HCEC 1CT (cell line): Measurements from ENCODE around the gene MIOS.
"Not testable (repeated sequence)": the region's sequence is repeated elsewhere in the genome, so short reads cannot be mapped to it uniquely, and the experiment has no call there.

Source experiments
- DNase-seq: peaks from one replicate; pipeline ENCODE4 v3.0.0-alpha.2; 2017

MIOS gene

DNA sequence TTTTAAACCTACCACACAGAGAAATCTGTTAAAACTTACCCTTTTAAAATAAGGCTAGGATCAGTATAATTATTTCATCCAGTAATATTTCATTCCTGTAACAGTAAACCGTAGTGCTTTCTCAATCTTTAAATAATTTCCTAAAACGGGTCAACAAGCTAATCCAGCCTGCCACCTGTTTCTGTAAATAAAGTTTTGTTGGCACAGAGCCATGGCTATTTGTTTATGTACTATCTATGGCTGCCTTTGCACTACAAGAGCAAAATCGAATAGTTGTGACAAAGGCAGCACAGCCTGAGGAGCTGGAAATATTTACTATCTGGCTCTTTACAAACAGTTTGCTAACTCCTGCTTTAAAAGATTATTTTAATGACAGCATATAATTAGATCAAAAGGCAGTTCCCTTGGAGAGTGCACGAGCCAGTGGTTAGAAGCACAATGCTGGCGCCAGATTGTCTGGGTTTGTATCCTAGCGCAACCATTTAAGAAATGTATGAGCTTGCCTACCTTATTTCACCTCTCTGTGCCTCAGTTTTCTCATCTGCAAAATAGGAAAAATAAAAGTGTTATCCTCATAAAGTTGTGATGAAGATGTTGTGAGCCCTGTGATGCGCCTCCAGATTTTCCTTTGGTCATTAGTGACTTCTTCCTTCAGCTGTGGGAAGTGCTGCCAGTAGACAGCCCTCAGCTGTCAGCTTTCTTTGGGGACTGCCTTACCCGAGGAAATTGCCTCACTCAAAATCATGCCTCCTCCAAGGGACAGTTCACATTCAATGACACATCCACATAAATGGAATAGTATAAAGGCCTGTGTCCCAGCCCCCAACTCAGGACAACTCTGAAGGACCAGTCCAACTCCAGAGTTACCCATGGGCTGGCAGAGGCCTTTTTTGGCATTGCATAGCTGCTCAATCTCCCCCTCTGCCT lies 11.8 kb upstream of the MIOS start:
- no peak for DNase-seq

DNA sequence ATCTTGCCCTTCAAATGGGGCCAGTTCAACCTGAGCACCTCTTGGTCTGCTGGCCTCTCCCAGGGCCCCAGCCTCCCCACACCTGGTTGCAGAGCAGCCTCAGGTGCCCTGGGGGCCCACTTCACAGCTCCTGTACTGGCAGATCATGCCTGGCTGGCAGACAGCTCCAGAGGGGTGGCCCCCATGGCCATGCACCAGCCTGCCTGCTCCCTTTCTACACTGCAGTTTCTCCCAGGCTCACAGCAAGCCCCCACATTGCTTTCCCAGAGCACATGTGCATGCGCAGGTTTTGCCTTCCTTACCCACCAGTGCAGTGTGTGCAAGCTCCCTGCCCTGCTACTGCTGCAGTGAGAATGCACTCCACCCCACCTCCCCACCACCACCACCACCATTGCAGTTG lies 9.8 kb upstream of the MIOS start:
- no peak for DNase-seq

DNA sequence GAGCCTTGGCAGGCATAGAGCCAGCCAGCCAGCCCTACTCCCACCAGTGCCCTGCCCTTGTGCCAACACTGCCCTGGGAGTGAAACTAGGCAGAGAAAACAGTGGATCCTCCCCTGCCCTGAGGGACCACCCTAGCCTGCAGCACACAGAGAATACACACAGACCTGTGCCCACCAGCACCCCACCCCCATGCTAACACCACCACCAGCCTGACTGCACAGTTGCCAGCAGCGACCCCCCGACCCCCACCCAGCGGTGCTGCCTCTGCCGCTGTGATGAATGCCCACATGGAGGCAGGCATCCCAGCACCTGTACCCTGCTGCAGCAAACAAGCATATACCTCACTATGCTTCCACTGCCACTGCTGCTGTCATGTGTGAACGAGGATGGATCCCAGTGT lies 9.4 kb upstream of the MIOS start:
- no peak for DNase-seq

DNA sequence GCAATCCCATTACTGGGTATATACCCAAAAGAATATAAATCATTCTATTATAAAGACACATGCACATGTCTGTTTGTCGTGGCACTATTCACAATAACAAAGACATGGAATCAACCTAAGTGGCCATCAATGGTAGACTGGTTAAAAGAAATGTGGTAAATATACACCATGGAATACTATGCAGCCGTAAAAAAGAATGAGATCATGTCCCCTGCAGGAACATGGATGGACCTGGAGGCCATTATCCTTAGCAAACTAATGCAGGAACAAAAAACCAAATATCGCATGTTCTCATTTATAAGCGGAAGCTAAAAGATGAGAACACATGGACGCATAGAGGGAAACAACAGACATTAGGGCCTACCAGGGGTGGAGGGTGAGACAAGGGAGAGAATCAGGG lies 5.1 kb upstream of the MIOS start:
- not testable (repeated sequence) for DNase-seq

DNA sequence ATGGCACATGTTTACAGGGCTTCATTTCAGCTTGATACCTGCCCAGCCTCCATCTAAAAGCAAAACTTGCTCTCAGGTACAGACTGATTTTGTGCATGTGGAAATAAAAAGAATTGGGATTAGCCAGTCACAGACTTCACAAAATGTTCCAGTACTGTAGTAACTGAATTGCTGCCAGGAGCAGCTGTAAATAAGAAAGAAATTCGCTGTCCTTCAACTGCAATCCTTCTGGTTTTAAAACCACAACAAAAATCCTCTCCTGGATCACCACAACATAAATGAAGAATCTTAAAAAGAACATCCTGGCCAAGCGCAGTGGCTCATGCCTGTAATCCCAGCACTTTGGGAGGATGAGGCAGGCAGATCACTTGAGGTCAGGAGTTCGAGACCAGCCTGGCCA lies 3.9 kb upstream of the MIOS start:
- no peak for DNase-seq

DNA sequence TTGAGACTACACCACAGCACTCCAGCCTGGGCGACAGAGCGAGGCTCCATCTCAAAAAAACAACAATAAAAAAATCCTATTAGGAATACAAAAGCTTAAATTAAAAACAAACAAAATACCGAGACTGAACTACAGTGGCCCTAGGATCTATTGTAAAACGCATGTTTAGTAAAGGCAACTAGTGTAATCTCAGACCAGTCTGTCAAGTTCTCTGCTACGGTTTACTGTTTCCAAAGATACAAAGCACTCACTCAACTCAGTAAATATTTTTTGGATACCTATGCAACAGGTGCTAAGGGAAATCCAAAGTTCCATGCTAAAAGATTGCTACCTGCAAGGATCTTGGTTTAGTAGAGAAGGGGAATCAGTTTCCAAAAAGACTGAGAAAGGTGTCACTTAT lies 3.4 kb upstream of the MIOS start:
- DNase-seq, result no peak

DNA sequence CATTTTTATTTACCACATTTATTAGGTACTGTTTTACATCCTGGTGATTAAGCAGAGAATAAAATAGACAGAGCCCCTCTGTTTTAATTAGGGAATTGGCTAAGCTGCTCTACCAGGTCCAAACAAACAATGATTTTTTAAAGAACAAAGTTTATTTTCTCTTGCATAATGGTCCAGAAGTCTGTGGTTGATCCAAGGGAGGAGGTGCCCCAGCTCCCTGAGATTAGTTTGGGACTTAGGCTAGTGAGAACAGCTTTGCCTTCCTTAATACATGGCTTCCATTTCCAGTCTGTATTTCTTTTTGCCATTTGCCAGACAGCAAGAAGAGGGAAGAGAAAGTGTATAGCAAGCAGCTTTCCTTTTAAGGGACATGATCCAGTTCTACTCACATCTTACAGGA lies 2.9 kb upstream of the MIOS start:
- DNase-seq, result no peak

DNA sequence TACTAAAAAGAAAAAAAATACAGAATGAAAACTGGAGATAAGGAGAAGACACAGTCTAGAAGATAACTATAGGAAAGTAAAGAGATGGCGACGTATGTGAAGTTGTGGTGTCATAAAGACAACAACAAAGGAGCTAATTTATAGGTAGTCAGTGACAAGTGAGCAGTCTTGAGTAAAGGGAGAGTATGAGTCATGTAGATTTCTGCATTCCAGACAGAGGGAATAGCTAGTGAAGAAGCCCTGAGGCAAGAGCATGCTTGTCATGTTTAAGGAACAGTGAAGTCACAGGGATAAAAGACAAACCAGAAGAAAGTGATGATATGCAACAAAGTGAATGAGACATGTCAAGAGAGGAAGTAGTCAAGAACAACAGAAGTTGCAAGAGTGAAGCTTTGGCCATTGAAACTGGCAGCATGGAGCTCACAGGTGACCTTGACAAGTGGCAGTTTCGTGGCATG lies 2.3 kb upstream of the MIOS start:
- DNase-seq, result peak; percentile 76

DNA sequence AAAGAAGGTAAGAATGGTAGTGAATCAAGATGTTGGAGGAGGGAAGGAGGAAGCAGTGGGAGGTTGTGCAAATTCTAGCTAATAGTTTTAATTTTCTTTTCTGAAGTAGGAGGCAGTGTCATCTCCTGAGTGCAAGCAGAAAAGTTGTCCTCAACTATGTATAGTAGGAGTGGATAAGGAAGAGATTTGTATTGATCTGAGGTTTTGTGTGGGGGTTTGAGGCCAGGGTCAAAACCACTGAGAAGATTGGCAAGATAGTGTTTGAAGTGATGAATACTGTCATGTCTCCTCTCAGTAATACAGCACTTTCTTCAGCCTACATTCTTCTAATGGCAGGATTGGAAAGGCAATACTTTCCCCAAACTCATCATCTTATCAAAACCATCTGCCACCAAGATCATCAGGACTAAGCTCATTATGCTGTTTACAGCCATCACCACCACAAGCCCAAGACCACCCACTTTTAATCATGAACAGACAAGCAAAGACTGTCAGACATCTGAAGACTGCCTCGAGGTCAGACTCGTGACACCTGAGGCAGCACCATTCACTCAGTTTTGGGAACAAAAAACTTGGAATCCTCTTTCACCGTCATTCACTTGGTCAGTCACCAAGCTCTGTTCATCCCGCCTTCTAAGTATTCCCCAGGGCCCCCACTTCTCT lies 1.5 kb upstream of the MIOS start:
- DNase-seq, result no peak

DNA sequence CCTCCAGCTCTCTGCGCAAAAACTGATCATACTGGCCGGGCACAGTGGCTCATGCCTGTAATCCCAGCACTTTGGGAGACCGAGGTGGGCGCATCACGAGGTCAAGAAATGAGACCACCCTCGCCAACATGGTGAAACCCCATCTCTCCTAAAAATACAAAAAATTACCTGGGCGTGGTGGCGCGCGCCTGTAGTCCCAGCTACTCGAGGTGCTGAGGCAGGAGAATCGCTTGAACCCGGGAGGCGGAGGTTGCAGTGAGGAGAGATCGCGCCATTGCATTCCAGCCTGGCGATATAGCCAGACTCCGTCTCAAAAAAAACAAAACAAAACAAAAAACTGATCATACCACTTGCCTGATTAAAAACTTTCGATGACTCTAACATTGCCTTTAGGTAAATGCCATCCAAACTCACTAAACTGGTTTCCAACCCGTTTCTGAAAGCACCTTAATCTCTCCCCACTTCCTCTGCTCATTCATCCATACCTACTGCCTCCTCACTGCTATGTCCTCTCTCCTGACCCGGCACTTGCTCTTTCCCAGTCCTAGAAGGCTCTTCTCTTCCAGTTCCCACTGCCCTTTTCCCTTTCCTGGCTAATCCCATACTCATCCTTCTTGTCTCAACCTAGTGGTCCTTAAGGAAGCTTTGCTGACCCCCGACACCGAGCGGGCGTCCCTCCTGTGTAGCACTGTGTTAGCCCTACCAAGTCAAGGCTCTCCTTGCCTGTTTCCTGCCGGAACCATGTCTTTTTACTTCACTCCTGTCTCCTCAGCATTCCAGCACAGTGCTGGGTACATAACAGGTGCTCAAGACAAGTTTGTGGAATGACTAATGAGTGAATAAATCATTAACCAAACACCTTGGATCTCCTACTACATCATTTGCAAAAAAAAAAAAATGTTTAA lies 686 bp upstream of the MIOS start:
- no peak for DNase-seq

DNA sequence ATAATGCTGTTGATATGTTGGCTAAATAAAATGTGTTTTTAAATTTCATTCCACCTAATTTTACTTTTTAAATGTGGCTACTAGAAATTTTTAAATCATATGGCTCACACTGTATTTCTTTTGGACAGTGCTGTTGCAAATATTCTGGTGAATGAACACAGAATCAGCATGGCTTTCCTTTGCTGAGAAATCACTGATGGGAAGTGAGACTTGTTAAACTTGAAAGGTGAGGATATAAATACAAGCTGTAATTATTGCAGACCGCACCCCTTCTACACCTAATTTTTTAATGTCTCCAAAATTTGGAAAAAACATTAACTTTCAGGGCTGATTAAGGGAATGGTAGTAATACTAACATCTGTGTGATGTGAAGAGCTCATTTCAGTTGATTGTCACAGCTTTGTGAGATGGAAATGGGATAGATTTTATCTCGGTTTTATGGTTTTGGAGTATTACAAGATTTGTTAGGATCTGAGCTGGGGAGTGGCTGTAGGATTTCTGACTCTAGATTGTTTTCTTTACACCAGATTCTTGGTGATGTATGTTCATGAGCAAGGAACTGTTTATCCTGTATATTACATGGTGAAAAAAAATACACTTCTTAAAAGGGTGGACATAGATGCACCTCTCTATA lies 1.3 kb downstream of the MIOS start:
- no peak for DNase-seq

DNA sequence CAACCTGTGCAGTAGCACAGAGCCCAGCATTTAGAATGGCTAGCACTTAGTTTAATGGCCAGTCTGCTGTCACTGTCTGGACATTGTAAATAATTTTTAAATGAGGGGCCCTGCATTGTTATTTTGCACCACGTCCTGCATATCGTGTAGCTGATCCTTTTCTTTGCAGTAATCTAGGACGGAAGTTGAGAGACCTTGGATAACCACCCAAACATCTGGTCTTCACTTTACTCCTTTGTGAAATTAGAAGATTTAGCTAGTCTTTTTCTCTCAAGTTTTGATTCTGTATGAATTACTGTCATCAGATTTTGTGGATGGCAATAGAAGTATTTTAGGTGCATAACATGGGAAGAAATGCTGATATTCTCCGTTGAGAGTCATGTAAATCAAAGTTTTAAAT lies 1.9 kb downstream of the MIOS start:
- DNase-seq, result no peak

DNA sequence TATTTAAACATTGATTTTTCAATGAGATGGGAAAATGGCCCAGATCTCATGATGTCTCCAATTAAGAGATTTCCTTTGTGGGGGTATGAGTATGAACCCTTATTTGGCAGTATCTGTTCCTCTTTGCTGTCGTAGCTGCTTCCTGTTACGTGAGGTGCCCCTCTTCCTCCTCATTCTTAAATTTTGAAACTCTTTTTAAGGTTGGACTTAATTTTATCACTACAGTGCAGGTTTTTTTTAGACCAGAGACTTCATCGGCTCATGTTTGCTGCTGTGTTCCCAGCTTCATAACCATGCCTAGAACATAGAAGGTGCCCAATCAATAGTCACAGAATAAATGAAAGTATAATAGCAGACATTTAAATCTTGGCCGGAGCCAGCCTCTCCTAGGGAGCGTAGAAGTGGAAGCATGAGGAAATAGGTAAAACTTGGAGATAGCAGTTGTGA lies 2.4 kb downstream of the MIOS start:
- DNase-seq, result no peak

DNA sequence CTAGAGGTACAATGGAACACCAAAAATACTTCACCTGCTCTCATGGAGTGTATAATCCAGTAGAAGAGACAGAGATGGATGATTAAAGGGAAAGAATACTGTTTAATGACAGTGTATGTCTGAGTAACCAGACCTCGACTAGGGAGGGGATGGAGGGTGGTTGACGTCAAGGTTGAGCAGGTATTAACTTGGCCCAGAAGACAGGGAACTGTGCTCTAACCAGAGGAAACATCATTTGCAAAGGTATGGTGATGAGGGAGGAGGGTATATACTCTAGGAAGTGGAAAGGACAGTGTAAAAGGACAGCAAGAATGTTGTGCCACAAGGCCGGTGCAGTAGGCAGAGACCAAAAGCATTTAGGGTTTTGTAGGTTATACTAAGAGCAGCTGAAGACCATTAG lies 2.9 kb downstream of the MIOS start:
- no peak for DNase-seq

DNA sequence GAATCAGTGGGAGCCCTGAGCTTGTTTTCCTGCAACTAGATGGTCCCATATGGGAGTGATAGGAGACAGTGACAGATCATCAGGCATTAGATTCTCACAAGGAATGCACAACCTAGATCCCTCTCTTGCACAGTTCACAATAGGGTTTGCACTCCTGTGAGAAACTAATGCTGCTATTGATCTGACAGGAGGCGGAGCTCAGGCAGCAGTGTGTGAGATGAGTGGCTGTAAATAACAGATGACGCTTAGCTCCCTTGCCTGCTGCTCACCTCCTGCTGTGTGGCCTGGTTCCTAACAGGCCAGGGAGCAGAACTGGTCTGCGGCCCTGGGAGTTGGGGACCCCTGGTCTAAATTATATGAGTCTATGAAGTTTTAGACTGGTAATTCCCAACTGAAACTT lies 3.9 kb downstream of the MIOS start:
- DNase-seq, result no peak

DNA sequence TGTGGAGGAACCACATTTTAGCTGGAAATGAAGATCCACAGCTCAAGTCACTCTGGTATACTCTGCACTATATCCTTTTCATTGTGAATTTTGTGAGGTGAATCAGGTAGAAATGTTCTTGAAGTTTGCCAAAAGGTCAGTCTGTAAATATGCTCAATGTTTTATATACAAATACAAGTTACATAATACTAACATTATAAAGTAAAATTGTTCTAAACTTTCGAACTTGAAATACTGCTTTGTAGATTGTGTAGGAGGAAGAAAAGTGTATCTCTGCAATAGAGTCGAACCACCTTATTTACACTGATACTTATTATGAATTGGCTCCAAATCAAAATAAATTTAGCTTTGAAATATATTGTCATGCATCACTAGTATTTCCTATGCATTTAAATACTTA lies 7.0 kb downstream of the MIOS start:
- no peak for DNase-seq

DNA sequence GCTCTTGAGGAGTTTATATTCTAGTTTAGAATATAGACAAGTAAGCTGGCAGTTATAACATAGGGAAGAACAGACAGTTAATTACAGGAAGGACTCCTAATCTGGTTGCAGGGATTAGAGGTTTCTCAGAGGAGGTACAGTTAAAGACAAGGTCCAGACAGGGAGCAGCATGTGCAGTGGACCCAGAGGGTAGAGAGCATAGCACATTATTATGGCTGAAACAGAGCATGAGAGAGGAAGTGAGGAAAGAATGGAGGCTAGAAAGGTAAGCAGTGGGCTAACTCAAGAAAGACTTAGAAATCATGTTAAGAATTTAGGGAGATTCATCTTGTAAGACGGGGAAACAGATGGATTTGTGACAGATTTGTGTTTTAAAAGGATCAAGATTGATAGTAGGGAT lies 9.7 kb downstream of the MIOS start:
- DNase-seq, result no peak

DNA sequence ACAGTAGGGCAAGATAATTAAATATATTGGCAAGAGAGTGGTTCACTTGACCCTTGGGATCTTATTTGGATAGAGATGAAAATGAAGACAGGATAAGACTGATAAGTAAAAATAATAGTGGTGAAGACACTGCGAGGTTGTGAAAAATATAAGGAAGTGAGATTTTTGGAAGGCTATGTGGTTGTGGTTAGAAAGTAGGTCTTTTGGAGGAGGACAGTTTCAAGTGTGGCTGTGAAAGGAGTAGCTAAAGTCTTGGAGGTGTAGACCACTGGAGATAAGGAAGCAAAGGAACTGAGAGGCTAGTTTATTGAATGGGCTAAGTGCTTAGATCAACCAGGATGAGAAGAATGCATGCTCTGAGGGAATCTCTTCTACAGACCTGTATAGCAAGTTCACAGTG lies 11.2 kb downstream of the MIOS start:
- DNase-seq, result no peak

DNA sequence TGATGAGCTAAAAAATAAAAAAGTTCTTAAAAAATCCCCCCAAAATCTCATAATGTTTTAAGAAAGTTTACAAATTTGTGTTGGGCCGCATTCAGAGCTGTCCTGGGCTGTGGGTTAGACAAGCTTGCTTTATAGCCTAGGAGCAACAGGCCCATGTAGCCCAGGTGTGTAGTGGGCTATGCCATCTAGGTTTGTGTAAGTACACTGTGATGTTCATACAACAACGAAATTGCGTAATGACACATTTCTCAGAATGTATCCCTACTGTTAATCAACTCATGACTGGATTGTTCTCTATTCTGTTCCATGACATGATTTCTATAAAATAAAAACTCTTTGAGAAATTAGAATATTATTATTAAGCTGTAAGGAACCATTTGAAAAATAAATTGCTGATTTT lies 13.0 kb downstream of the MIOS start:
- DNase-seq, result no peak

DNA sequence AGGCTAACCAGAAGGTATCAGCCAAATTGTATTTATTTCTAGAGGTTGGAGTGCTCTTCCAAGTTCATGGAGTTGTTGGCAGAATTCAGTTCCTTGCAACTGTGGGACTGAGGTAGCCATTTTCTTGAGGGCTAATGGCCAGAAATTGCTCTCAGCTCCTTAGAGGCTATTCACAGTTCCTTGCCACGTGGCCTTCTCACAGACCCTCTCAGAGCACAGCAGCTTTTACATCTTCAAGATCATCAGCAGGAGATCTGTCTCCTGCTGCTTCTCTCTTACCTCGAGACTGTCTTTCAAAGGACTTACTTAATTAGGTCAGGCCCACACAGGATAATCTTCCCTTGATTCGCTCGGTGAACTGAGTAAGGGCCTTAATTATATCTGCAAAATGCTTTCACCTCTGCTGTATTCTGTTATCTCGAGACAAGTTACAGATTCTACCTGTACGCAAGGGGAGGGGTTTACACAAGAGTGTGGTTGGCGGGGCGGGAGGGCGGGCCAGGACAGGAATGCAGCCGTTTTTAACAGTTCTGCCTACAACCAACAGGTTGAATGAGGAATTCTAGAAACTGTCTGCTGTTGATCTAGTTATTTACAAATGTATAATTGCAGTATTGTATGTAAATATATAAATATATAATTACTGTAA lies 15.0 kb downstream of the MIOS start:
- DNase-seq, result no peak

DNA sequence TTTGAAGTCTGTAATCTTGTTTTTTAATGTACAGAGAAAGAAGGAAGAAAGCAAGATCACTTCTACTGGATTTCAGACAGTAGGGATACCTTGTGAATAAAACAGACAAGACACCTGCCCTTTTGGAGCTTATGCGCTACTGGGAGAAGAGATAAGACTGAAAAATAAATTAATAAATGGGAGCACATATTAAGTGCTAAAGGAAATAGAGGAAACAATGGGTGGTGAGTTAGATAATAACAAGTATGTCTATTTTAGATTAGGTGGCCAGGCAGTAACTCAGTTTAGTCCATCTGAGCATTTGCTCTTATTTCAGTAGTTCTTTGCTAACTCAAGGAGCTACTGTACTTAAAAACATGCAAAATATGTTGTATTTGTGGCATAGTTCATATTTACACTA lies 15.9 kb downstream of the MIOS start:
- DNase-seq, result no peak

DNA sequence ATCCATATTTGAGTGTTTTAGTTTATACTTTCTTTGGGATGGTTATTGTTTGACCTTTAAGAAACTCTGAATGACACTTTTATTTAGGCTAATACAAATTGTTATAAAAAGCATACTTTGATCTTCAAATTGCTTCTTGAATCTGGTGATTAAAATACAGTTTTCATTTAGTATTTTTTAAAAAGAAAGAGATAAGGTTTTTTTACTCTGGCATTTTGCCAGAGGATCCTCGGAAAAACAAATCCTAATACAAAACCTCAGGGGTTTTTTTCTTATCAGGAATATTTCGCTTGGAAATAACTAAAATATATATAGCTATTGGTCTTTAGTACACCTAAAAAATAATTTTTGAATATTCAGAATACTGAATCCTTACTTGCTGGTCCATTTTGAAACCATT lies 17.0 kb downstream of the MIOS start:
- no peak for DNase-seq
